Naive thymus-derived CD4-positive, alpha-beta T cell (primary cell): Measurements from ENCODE around the gene ANKRD17. TPM values are rescaled to one million over a fixed set of nuclear protein-coding genes. Genes with fewer than 3 reads are reported as not detected.

Experiments used
- ATAC-seq: fragments of 150-1000 bp; cut with Tn5 transposase; 2 replicates; pipeline ENCODE4 v1.10.0; 2021; ENCODE audit warnings: mild to moderate bottlenecking, moderate library complexity
- CTCF ChIA-PET: fragments of 350-600 bp; sonication (Branson Sonifier 250); formaldehyde crosslinking; loops from one replicate; lab custom pipeline; 2021; ENCODE audit warnings: antibody characterized with exemption; lab: Charles Lee
- POLR2A ChIA-PET: fragments of 350-600 bp; sonication (Branson Sonifier 250); formaldehyde crosslinking; loops from one replicate; lab custom pipeline; 2021; ENCODE audit warnings: antibody characterized with exemption, inconsistent platforms; lab: Charles Lee
- DNase-seq, 9 donors: peaks; one replicate each; pipeline versions ENCODE4 v3.0.0 to v3.0.0-alpha.2; 2020 to 2022; ENCODE audit warnings: mixed read lengths in 1 of 9
- H3K27ac ChIP-seq: one replicate; pipeline ENCODE4 v1.7.0; 2013; ENCODE audit warnings: mild to moderate bottlenecking, low read depth, low read length, moderate library complexity
- H3K27me3 ChIP-seq, 2 donors: one replicate each; pipeline ENCODE4 v1.7.0; 2013; ENCODE audit warnings: low read length in 2 of 2, mild to moderate bottlenecking in 2 of 2, moderate library complexity in 2 of 2; ENCODE audit not compliant: control insufficient read depth in 2 of 2, insufficient read depth in 2 of 2
- H3K36me3 ChIP-seq, 3 experiments: 1 replicate in 2 of 3; 2 replicates in 1 of 3; pipeline ENCODE4 v1.7.0; 2013; ENCODE audit warnings: low read length in 3 of 3, mild to moderate bottlenecking in 3 of 3, moderate library complexity in 1 of 3; ENCODE audit not compliant: insufficient read depth in 3 of 3, control insufficient read depth in 2 of 3
- H3K4me1 ChIP-seq, 2 donors: one replicate each; pipeline ENCODE4 v1.7.0; 2013; ENCODE audit warnings: low read length in 2 of 2, mild to moderate bottlenecking in 2 of 2, moderate library complexity in 1 of 2; ENCODE audit not compliant: control insufficient read depth in 2 of 2, insufficient read depth in 2 of 2
- H3K4me3 ChIP-seq: 2 replicates; pipeline ENCODE4 v1.7.0; 2013; ENCODE audit warnings: mild to moderate bottlenecking, low read length
- H3K9me3 ChIP-seq, 3 experiments: 1 replicate in 2 of 3; 2 replicates in 1 of 3; pipeline ENCODE4 v1.7.0; 2013; ENCODE audit warnings: low read length in 3 of 3; ENCODE audit not compliant: control insufficient read depth in 2 of 3
- H3K27ac Mint-ChIP-seq, 9 donors: one replicate each; pipeline ENCODE4 v1.8.0; 2020 to 2022; ENCODE audit warnings: mixed read lengths in 9 of 9, mild to moderate bottlenecking in 8 of 9, moderate library complexity in 5 of 9, inconsistent platforms in 2 of 9
- H3K27me3 Mint-ChIP-seq, 5 donors: one replicate each; pipeline ENCODE4 v1.8.0; 2021 to 2022; ENCODE audit warnings: mixed read lengths in 5 of 5, mild to moderate bottlenecking in 1 of 5
- H3K36me3 Mint-ChIP-seq, 5 donors: one replicate each; pipeline ENCODE4 v1.8.0; 2020 to 2022; ENCODE audit warnings: mixed read lengths in 5 of 5, mild to moderate bottlenecking in 3 of 5, inconsistent platforms in 1 of 5
- H3K4me1 Mint-ChIP-seq, 7 donors: one replicate each; pipeline ENCODE4 v1.8.0; 2020 to 2022; ENCODE audit warnings: mixed read lengths in 7 of 7, mild to moderate bottlenecking in 3 of 7, inconsistent platforms in 1 of 7
- H3K4me3 Mint-ChIP-seq, 10 donors: one replicate each; pipeline ENCODE4 v1.8.0; 2020 to 2022; ENCODE audit warnings: mild to moderate bottlenecking in 10 of 10, mixed read lengths in 10 of 10, moderate library complexity in 6 of 10, inconsistent platforms in 2 of 10
- H3K9me3 Mint-ChIP-seq, 11 donors: one replicate each; pipeline ENCODE4 v1.8.0; 2020 to 2022; ENCODE audit warnings: mixed read lengths in 11 of 11, mild to moderate bottlenecking in 4 of 11, inconsistent platforms in 1 of 11, moderate library complexity in 1 of 11
- intact Hi-C, 2 donors: fragments of 100-400 bp; cut with micrococcal nuclease; formaldehyde crosslinking; loops; one replicate each; pipeline ENCODE4 v1.15.1; 2023
- polyA plus RNA-seq, 2 donors: library from polyadenylated mRNA; unstranded; fragments of 300-500 nt; fragmentation: Illumina TruSeq; gene quantifications; one replicate each; pipeline ENCODE4 v1.2.3, GENCODE V29; 2021
- total RNA-seq, 6 experiments: library from RNA in 5 of 6; stranded (reverse) in 5 of 6; gene quantifications; 1 replicate in 5 of 6; 2 replicates in 1 of 6; pipeline ENCODE4 v1.2.3 and lab custom pipeline; 2021 to 2026

ANKRD17 gene
- total and polyA plus RNA-seq, 7 experiments from 2014 or later, result 13.1 to 67.5 (median 54.8) TPM

DNA sequence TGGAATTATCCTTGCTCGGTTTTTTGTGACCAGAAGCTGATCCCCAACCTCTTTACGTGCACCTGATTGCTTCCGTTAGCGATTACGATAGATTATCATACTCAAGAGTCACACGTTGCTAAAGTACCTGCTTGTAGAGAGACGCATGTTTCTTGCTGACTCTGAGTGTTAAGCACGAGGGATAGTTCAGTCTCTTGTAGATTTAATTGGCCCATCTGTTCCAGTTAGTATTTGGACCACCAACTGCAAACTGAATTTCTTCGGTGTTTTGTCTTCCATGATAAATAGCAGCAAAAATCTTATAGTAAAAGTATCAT is 188.6 kb downstream of the ANKRD17 start:
- CTCF ChIA-PET, result interaction anchor here (0.6 kb wide), 2 partner anchors 9 to 41 kb away, joined by 3 to 4 read pairs; no protein-coding TSS in a partner anchor
- Histone ChIP-seq H3K27me3 (no peaks in the 10 kb centered on the region), H3K4me1 (peaks cover 25 to 29% of the 10 kb centered on the region in 2 donors), H3K36me3 (no peaks in the 10 kb centered on the region), H3K9me3 (no peaks in the 10 kb centered on the region), H3K27ac (peak overlapping the region; percentile 98), H3K4me3 (peak overlapping the region; percentile 79)
- Mint-ChIP-seq H3K36me3 (peaks cover 0 to 7% (median 3%) of the 10 kb centered on the region in 5 donors), H3K4me3 (peak overlapping the region; percentile 86 to 97 (median 90)), H3K27me3 (no peaks in the 10 kb centered on the region), H3K27ac (peak overlapping the region; percentile 93 to 99 (median 98)), H3K9me3 (peaks cover 0 to 5% (median 0%) of the 10 kb centered on the region in 11 donors), H3K4me1 (peaks cover 23 to 40% (median 36%) of the 10 kb centered on the region in 7 donors)
- intact Hi-C loops, result no loop called here
- ATAC-seq (peak; percentile 15), DNase-seq (no peak)
- POLR2A ChIA-PET, result interaction anchor here (0.7 to 7.4 kb wide), 5 partner anchors 19 to 188 kb away, joined by 3 to 84 read pairs (median 6); partner anchors contain the start of gene ANKRD17

DNA sequence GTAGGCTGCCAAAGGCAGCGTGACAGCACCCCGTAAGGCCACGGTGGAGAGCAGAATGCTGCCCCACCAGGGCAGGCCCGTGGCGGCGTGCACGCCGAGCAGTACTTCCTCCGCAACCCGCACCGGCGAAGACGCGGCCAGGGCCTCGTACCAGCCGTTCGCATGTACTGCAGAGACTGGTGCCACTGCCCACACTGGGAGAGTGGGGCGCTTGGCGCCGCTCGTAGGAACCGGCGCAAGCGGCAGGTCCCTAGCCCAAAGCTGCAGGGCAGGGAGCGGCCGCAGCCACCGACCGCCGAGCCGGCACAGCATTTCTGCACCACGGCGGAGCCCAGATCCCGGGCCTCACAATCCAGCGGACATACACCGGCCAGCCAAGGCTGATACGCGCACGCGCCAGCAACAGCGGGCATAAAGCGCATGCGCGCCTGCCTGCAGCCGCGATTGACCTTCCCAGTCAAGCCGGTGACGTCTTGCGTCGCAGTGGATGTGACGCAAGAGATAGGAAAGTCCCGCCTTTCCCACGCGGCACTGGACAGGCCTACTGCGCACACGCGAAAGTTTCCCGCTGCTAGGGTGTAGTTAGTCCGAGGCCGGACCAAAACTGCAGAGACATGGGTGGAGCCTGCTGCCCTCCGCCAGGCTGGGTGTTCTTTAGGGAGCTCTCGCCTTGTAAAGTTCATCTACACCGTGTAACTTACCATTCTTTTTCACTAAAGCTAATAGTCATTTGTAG is 189.1 kb downstream of the ANKRD17 start, which contains the start of gene COX18:
Gene COX18 (minus strand): TSS at position 379 of the 736 bp plus-strand sequence. CDS start 67 bp downstream, at position 312.
- POLR2A ChIA-PET, result interaction anchor here (0.7 to 7.4 kb wide), 5 partner anchors 19 to 189 kb away, joined by 3 to 84 read pairs (median 6); partner anchors contain the start of gene ANKRD17
- Mint-ChIP-seq H3K9me3 (peaks cover 0 to 5% (median 0%) of the 10 kb centered on the region in 11 donors), H3K4me1 (peaks cover 24 to 46% (median 39%) of the 10 kb centered on the region in 7 donors), H3K27me3 (no peaks in the 10 kb centered on the region), H3K36me3 (peaks cover 1 to 8% (median 5%) of the 10 kb centered on the region in 5 donors), H3K27ac (peak within 1 kb of the TSS; percentile 93 to 99 (median 98)), H3K4me3 (peak within 1 kb of the TSS; percentile 86 to 97 (median 90))
- H3K36me3 ChIP-seq, result peaks cover 0 to 5% (median 2%) of the 10 kb centered on the region in 3 experiments
- H3K27me3 ChIP-seq, result no peaks in the 10 kb centered on the region
- intact Hi-C loops, result loop anchor here (1.0 to 5.0 kb wide), 6 partner anchors 17 to 1089 kb away; partner anchors contain the start of gene MTHFD2L (in 2 of the 2)
- DNase-seq (peak; percentile 90 to 93 (median 91)), ATAC-seq (peak; percentile 87)
- no peaks in the 10 kb centered on the region for H3K9me3 ChIP-seq
- H3K4me1 ChIP-seq, result peaks cover 25 to 29% of the 10 kb centered on the region in 2 donors
- CTCF ChIA-PET, result interaction anchor here (0.6 kb wide), 2 partner anchors 8 to 40 kb away, joined by 3 to 4 read pairs; no protein-coding TSS in a partner anchor
- H3K27ac ChIP-seq, result peak within 1 kb of the TSS; percentile 98
- peak within 1 kb of the TSS; percentile 79 for H3K4me3 ChIP-seq

DNA sequence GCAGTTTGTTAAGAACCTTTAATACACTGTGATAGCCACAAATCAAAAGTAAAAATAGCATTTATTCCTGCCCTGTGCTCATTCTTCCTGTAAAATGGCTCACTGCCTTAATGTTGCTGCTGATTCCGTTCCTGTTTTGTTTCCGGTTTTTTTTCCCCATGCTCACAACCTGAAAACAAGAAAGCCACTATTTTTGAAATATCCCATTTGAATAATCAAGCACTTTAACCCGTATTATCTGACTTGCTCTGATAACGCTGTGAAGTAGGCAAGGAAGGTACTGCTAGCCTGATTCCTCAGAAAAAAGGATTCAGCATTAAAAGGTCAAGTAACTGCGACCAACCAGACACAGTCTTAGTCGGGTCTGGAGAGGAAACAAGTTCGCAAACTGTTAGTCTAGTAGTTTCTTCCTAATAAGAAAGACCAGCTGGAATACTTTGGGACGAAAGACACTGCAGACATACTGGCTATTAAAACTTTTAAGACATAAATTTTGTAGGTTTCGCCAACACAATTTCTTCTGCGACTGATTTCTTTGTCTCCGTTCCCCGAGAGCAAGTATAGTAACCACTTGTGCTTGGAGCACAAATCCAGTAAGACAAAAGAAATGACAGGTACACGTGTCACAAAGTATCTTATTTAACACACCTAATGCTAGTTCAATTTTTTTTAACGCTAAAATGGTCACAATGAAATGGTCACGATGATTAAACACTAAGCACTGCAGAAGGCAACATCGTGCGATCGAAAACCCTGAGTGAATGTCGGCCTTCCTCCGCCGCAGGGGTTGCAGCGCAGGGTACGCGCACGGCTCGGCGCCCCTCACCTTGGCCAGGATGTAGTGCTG is 189.9 kb downstream of the ANKRD17 start:
- ChIA-PET CTCF (no interaction called here), POLR2A (interaction anchor here (1.6 to 7.4 kb wide), 3 partner anchors 12 to 190 kb away, joined by 5 to 84 read pairs (median 10); partner anchors contain the start of gene ANKRD17)
- Histone ChIP-seq H3K4me1 (peaks cover 25 to 29% of the 10 kb centered on the region in 2 donors), H3K9me3 (no peaks in the 10 kb centered on the region), H3K4me3 (peak overlapping the region; percentile 79), H3K36me3 (peaks cover 0 to 6% (median 5%) of the 10 kb centered on the region in 3 experiments), H3K27ac (peak overlapping the region; percentile 98), H3K27me3 (no peaks in the 10 kb centered on the region)
- no peaks in the 10 kb centered on the region for H3K27me3 Mint-ChIP-seq
- DNase-seq (peak in 6 of 9 donors; percentile 18 to 40 (median 34)), ATAC-seq (no peak)
- intact Hi-C loops, result loop anchor here (1.0 to 5.0 kb wide), 6 partner anchors 18 to 1090 kb away; partner anchors contain the start of gene MTHFD2L (in 2 of the 2)
- H3K4me1 Mint-ChIP-seq, result peaks cover 25 to 52% (median 46%) of the 10 kb centered on the region in 7 donors
- peaks cover 0 to 5% (median 0%) of the 10 kb centered on the region in 11 donors for H3K9me3 Mint-ChIP-seq
- peak overlapping the region; percentile 86 to 97 (median 90) for H3K4me3 Mint-ChIP-seq
- peaks cover 6 to 13% (median 7%) of the 10 kb centered on the region in 5 donors for H3K36me3 Mint-ChIP-seq
- H3K27ac Mint-ChIP-seq, result peak overlapping the region; percentile 93 to 99 (median 98)

DNA sequence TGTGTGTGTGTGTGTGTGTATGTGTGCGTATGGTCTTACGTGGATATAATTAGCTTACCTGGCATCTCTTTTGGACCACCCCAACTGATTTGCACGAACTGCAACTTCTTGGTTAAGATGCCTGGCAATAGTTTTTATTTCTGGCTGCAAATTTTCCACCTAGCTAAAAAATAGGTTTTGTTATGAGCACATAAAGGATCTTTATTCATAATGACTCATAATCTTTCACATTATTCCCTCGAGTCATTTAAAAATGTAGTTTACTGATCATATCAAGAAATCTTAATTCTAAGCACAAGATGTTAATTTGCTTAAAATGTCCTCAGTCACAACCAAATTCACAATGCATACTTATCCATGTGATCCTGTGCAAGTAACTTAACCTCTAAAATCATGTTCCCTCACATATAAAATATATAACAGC is 190.6 kb downstream of the ANKRD17 start:
- no peaks in the 10 kb centered on the region for H3K27me3 Mint-ChIP-seq
- peaks cover 25 to 29% of the 10 kb centered on the region in 2 donors for H3K4me1 ChIP-seq
- H3K9me3 Mint-ChIP-seq, result peaks cover 0 to 5% (median 0%) of the 10 kb centered on the region in 11 donors
- peak overlapping the region; percentile 98 for H3K27ac ChIP-seq
- H3K27ac Mint-ChIP-seq, result peak overlapping the region; percentile 93 to 99 (median 98)
- peaks cover 6 to 17% (median 10%) of the 10 kb centered on the region in 5 donors for H3K36me3 Mint-ChIP-seq
- no peaks in the 10 kb centered on the region for H3K27me3 ChIP-seq
- H3K9me3 ChIP-seq, result no peaks in the 10 kb centered on the region
- ChIA-PET POLR2A (interaction anchor here (1.0 to 7.4 kb wide), 4 partner anchors 12 to 190 kb away, joined by 3 to 84 read pairs (median 4); partner anchors contain the start of gene ANKRD17), CTCF (interaction anchor here (1.7 kb wide), 1 partner anchor 188 kb away, joined by 5 read pairs; no protein-coding TSS in a partner anchor)
- intact Hi-C loops, result loop anchor here (5.0 kb wide), 2 partner anchors 74 to 1089 kb away; partner anchors contain the start of gene MTHFD2L (in 1 of the 2)
- DNase-seq (peak in 1 of 9 donors; percentile 27), ATAC-seq (no peak)
- peaks cover 0 to 6% (median 5%) of the 10 kb centered on the region in 3 experiments for H3K36me3 ChIP-seq
- H3K4me3 ChIP-seq, result peak overlapping the region; percentile 79
- H3K4me3 Mint-ChIP-seq, result peak overlapping the region; percentile 86 to 97 (median 90)
- H3K4me1 Mint-ChIP-seq, result peaks cover 25 to 56% (median 46%) of the 10 kb centered on the region in 7 donors

DNA sequence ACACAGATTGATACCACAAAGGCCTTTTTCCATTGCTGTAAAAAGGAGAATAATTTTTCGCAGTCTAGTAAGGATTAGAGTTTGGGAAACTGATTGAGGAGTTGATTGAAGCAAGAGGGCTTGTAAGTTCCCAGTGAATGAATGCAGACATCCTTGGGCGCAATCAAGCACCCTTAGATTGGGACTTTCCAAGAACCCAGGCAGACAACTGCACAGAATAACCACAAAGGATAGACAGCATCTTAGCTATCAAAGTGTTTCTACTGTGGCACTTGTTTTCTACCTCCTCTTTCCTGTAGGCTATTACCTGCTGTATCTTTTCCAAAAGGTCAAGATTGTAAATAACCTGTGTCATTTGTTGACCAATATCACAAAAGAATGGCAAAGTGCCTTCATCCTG is 191.7 kb downstream of the ANKRD17 start:
- H3K4me3 Mint-ChIP-seq, result peak overlapping the region; percentile 48 to 95 (median 62)
- Histone ChIP-seq H3K9me3 (no peaks in the 10 kb centered on the region), H3K36me3 (peaks cover 0 to 13% (median 6%) of the 10 kb centered on the region in 3 experiments), H3K27me3 (no peaks in the 10 kb centered on the region), H3K4me1 (peaks cover 25 to 29% of the 10 kb centered on the region in 2 donors), H3K4me3 (peak overlapping the region; percentile 1), H3K27ac (peak overlapping the region; percentile 66)
- DNase-seq, result peak in 6 of 9 donors; percentile 11 to 61 (median 23)
- H3K4me1 Mint-ChIP-seq, result peaks cover 28 to 56% (median 46%) of the 10 kb centered on the region in 7 donors
- intact Hi-C loops, result loop anchor here (5.0 kb wide), 2 partner anchors 75 to 1090 kb away; partner anchors contain the start of gene MTHFD2L (in 1 of the 2)
- H3K27ac Mint-ChIP-seq, result peak overlapping the region; percentile 75 to 99 (median 95)
- ChIA-PET CTCF (interaction anchor here (1.0 to 1.7 kb wide), 2 partner anchors 181 to 189 kb away, joined by 3 to 5 read pairs; no protein-coding TSS in a partner anchor), POLR2A (interaction anchor here (1.0 to 7.4 kb wide), 3 partner anchors 15 to 191 kb away, joined by 3 to 84 read pairs (median 4); partner anchors contain the start of gene ANKRD17)
- H3K9me3 Mint-ChIP-seq, result peaks cover 0 to 5% (median 0%) of the 10 kb centered on the region in 11 donors
- peaks cover 7 to 19% (median 10%) of the 10 kb centered on the region in 5 donors for H3K36me3 Mint-ChIP-seq
- H3K27me3 Mint-ChIP-seq, result no peaks in the 10 kb centered on the region
- ATAC-seq, result peak; percentile 8
